Esophagus squamous epithelium (tissue), 5 donors: ENCODE data around the gene HIPK2. TPM values are rescaled to one million over a fixed set of nuclear protein-coding genes. Genes with fewer than 3 reads are reported as not detected.

ENCODE experiments used
- DNase-seq: peaks from one replicate; lab custom pipeline; 2025; lab: John Stamatoyannopoulos, UW
- H3K27ac ChIP-seq, 4 donors: fragments of 200-600 bp; sonication (generic); one replicate each; pipeline ENCODE4 v1.5.1; 2016 to 2019; ENCODE audit warnings: mild to moderate bottlenecking in 1 of 4
- H3K27me3 ChIP-seq, 4 donors: fragments of 200-600 bp; sonication (generic); 1 replicate in 3 of 4; 2 replicates in 1 of 4; pipeline versions ENCODE4 v1.5.1 to v1.6.0; 2017 to 2021; ENCODE audit warnings: antibody characterized with exemption in 1 of 4
- H3K36me3 ChIP-seq, 3 donors: fragments of 200-600 bp; sonication (generic); one replicate each; pipeline ENCODE4 v1.5.1; 2016 to 2019
- H3K4me1 ChIP-seq, 3 donors: fragments of 200-600 bp; sonication (generic); one replicate each; pipeline ENCODE4 v1.5.1; 2017 to 2019
- H3K4me3 ChIP-seq, 4 donors: fragments of 200-600 bp; sonication (generic); 1 replicate in 3 of 4; 2 replicates in 1 of 4; pipeline ENCODE4 v1.5.1; 2016 to 2019; ENCODE audit warnings: mild to moderate bottlenecking in 2 of 4, moderate library complexity in 1 of 4
- H3K9me3 ChIP-seq, 3 donors: fragments of 200-600 bp; sonication (generic); one replicate each; pipeline ENCODE4 v1.5.1; 2016 to 2019
- POLR2A ChIP-seq, 4 donors: fragments of 450-650 bp; IDR thresholded peaks; one replicate each; pipeline ENCODE4 v1.6.1; 2017; ENCODE audit warnings: antibody characterized with exemption in 4 of 4, mild to moderate bottlenecking in 4 of 4, moderate library complexity in 3 of 4
- WGBS, 2 donors: methylation state at CpG; one replicate each; pipeline ENCODE4 v1.1.5; 2018; 5-methylcytosine and 5-hydroxymethylcytosine counted together
- intact Hi-C: fragments of 100-400 bp; cut with DNase I; formaldehyde crosslinking; loops from one replicate; pipeline ENCODE4 v1.15.0; 2022
- total RNA-seq, 4 donors: library from RNA; depleted of rRNA; stranded (reverse); fragments of >200 nt; gene quantifications; one replicate each; pipeline ENCODE4 v1.1.0, GENCODE V29; 2016
- TF ChIP-seq, protein P1 (sequence below), 6 experiments: fragments of 450-650 bp in 4 of 6; fragments of 200-600 bp in 2 of 6; sonication (generic) in 2 of 6; IDR thresholded peaks; one replicate each; pipeline ENCODE4 v1.5.1; 2016 to 2019; ENCODE audit warnings: antibody characterized with exemption in 6 of 6, mild to moderate bottlenecking in 4 of 6, moderate library complexity in 4 of 6
- donor health status: DM: yes; HTN: yes; CAD: no.

HIPK2 gene
- total RNA-seq, 4 donors from 2014 or later: 17.8 to 37.9 (median 29.3) TPM

DNA sequence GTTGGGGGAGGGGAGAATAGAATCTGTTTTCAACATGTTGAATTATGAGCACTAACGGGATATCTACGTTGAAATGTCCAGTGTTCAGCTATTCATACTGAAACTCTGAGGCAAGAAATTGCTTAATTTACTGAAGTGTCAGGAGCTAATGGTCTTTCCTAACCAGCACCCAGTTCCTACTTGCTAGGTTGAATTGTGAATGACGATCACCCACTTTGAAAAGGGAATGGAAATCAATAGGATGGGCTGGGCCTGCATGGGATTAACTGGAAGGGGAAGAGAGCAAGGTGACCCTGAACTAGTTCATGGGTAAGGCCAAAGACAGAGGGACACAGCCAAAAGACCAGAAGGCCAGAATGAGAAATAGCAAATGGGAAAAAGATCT is 51.3 kb downstream of the HIPK2 start:
- WGBS, 2 donors: 68 to 71% methylated on average over 3 of the region's 3 CpGs
- H3K27ac ChIP-seq: peak overlapping the region in 3 of 4 donors; percentile 30 to 60 (median 41)
- peaks cover 0 to 3% (median 0%) of the 10 kb centered on the region in 3 donors for H3K36me3 ChIP-seq
- TF ChIP-seq, protein P1, sequence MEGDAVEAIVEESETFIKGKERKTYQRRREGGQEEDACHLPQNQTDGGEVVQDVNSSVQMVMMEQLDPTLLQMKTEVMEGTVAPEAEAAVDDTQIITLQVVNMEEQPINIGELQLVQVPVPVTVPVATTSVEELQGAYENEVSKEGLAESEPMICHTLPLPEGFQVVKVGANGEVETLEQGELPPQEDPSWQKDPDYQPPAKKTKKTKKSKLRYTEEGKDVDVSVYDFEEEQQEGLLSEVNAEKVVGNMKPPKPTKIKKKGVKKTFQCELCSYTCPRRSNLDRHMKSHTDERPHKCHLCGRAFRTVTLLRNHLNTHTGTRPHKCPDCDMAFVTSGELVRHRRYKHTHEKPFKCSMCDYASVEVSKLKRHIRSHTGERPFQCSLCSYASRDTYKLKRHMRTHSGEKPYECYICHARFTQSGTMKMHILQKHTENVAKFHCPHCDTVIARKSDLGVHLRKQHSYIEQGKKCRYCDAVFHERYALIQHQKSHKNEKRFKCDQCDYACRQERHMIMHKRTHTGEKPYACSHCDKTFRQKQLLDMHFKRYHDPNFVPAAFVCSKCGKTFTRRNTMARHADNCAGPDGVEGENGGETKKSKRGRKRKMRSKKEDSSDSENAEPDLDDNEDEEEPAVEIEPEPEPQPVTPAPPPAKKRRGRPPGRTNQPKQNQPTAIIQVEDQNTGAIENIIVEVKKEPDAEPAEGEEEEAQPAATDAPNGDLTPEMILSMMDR (IDR thresholded peaks at IDR 0.05): no peak
- TF ChIP-seq POLR2A (IDR thresholded peaks at IDR 0.05): no peak
- H3K4me1 ChIP-seq: peaks cover 24 to 83% (median 31%) of the 10 kb centered on the region in 3 donors
- intact Hi-C loops: no loop called here
- no peaks in the 10 kb centered on the region for H3K9me3 ChIP-seq
- no peak overlapping the region for H3K4me3 ChIP-seq
- no peaks in the 10 kb centered on the region for H3K27me3 ChIP-seq
- no peak for DNase-seq

DNA sequence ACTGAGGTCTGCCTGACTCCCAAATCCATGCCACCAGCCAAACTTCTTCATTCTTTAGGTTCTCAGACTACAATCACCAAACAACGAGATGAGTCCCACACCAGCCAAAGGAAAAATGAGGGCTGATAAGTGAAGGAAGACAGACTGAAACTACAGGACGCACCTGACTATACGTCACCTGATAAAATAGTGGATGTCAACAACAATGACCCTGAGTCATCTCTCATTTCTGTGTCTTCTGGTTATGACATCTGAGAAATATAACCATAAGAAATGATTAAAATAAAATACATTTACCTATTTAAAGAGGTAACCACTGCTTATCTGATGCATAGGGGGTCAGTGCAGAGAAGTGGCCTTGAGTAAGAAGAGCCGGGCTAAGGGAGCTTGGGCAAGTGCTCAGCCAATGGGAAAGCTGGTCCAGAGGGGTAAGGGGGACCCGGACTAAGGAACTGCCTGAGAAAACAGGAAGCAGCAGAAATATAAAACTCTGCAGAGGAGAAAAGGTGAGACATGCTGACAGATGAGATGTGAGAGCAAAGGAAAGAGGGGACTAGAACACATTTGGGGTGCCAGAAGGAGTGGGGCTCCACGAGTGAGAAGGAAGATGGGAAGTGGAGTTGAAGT is 51.8 kb downstream of the HIPK2 start:
- no peak for DNase-seq
- intact Hi-C loops: no loop called here
- Histone ChIP-seq H3K36me3 (peaks cover 0 to 3% (median 0%) of the 10 kb centered on the region in 3 donors), H3K9me3 (no peaks in the 10 kb centered on the region), H3K27me3 (no peaks in the 10 kb centered on the region), H3K4me3 (no peak overlapping the region), H3K27ac (peak overlapping the region in 3 of 4 donors; percentile 30 to 66 (median 41)), H3K4me1 (peaks cover 19 to 83% (median 31%) of the 10 kb centered on the region in 3 donors)
- WGBS, 2 donors: 79 to 92% methylated on average over 6 of the region's 6 CpGs
- TF ChIP-seq POLR2A (IDR thresholded peaks at IDR 0.05): no peak
- TF ChIP-seq, protein P1 (IDR thresholded peaks at IDR 0.05): no peak

DNA sequence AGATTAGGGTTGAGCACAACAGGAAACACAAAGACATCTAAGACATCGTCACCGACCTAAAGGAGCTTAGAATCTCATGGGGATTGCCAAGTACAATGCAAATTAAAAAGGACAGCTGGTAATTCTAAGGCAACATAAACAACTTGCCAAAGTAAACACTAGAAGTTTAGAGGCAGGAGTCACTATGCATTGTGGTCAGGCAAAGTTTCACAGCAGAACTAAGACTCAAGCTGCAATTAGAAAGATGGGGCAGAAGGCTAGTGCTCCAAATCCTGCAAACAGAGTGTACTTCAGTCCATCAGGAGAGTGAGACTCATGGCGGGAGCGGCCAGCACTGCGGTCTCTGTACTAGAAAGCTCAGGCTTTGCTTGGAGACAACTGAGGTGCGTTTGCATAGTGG is 52.7 kb downstream of the HIPK2 start:
- Histone ChIP-seq H3K9me3 (no peaks in the 10 kb centered on the region), H3K27me3 (no peaks in the 10 kb centered on the region), H3K27ac (peak overlapping the region in 1 of 4 donors; percentile 66), H3K4me1 (peaks cover 15 to 83% (median 31%) of the 10 kb centered on the region in 3 donors), H3K4me3 (no peak overlapping the region), H3K36me3 (peaks cover 0 to 3% (median 0%) of the 10 kb centered on the region in 3 donors)
- WGBS, 2 donors: 71 to 76% methylated on average over 6 of the region's 6 CpGs
- intact Hi-C loops: no loop called here
- DNase-seq: no peak
- TF ChIP-seq, protein P1 (IDR thresholded peaks at IDR 0.05): no peak
- TF ChIP-seq POLR2A (IDR thresholded peaks at IDR 0.05): peak in 1 of 4 donors; percentile 47

DNA sequence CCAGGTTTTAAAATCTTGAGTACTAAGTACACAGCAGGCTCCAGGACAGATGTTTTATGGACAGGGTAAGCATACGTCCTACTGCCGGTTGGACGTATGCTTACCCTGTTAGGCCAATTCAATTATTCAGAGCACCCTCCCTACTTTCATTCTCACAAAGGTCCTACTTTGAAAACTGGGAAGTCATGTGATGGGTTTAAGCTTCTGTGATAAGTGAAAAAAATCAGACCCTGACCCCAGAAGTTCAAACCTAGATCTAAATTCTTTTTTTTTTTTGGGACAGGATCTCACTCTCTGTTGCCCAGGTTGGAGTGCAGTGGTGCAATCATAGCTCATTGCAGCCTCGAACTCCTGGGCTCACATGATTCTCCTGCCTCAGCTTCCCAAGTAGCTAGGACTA is 55.2 kb downstream of the HIPK2 start:
- Histone ChIP-seq H3K36me3 (no peaks in the 10 kb centered on the region), H3K27ac (no peak overlapping the region), H3K4me3 (no peak overlapping the region), H3K9me3 (no peaks in the 10 kb centered on the region), H3K4me1 (peaks cover 7 to 73% (median 32%) of the 10 kb centered on the region in 3 donors), H3K27me3 (no peaks in the 10 kb centered on the region)
- intact Hi-C loops: no loop called here
- 80 to 81% methylated on average over 4 of the region's 4 CpGs for WGBS, 2 donors
- TF ChIP-seq, protein P1 (IDR thresholded peaks at IDR 0.05): no peak
- TF ChIP-seq POLR2A (IDR thresholded peaks at IDR 0.05): no peak
- no peak for DNase-seq

DNA sequence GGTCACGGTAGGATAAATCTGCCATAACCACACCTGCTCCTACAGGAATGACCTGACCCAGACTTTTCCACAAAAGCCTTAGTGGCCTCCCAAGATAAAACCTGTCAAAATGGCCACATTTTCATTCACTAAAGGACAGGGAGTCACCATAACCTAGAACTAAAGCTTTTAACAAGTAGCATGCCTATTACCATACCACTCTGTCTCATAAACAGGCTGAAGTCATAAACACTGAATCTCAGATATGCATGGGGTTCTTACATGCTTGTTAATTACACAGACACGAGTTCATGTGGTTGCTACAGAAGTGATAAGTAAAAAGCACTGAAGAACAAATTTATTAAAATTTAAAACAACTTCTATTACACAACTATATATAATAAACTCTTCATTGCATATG is 56.0 kb downstream of the HIPK2 start:
- WGBS, 2 donors: 90 to 92% methylated on average over 2 of the region's 2 CpGs

More for the DNA sequence above, 56.0 kb downstream of the HIPK2 start:
- Histone ChIP-seq H3K27ac (peak overlapping the region in 2 of 4 donors; percentile 9 to 75), H3K4me1 (peaks cover 0 to 66% (median 25%) of the 10 kb centered on the region in 3 donors), H3K27me3 (no peaks in the 10 kb centered on the region), H3K9me3 (no peaks in the 10 kb centered on the region), H3K4me3 (no peak overlapping the region), H3K36me3 (peaks cover 0 to 5% (median 4%) of the 10 kb centered on the region in 3 donors)
- intact Hi-C loops: no loop called here
- TF ChIP-seq, protein P1 (IDR thresholded peaks at IDR 0.05): no peak
- no peak for DNase-seq
